GM12892 (cell line): ENCODE results near the gene MBIP.

Experiments
- POLR2A ChIP-seq: IDR thresholded peaks from 2 replicates; pipeline ENCODE4 v1.6.1; 2011; ENCODE audit warnings: low read depth, low read length, control low read depth
- POLR2AphosphoS5 ChIP-seq: IDR thresholded peaks from 2 replicates; pipeline ENCODE4 v1.6.1; 2011; ENCODE audit warnings: low read depth, low read length, control low read depth
- TAF1 ChIP-seq: IDR thresholded peaks from 2 replicates; pipeline ENCODE4 v1.6.1; 2011; ENCODE audit warnings: low read depth, mild to moderate bottlenecking, control low read depth, low read length, borderline replicate concordance

DNA sequence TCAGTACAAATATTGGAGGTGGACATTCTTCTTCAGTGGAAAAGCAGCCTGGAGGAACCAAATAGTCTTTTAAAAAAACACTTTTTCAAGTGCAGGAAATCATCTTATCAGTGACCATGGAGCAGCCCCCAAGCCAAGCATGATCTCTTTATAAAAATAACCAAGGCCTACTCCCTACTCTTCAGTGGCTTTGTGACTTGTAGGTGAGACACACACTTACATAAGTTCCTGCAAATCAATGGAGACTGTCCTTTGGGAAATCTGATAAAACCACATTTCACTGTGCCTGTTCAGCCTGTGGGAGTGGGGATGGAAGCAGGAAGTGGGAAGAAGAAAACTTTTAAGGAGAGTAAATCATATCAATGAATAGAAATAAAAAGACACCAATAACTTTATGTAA is 56.3 kb downstream of the MBIP start:
- TF ChIP-seq POLR2A (no peak), TAF1 (no peak), POLR2AphosphoS5 (no peak)
